ENCODE results near the gene DOCK10.

Gene DOCK10

DNA sequence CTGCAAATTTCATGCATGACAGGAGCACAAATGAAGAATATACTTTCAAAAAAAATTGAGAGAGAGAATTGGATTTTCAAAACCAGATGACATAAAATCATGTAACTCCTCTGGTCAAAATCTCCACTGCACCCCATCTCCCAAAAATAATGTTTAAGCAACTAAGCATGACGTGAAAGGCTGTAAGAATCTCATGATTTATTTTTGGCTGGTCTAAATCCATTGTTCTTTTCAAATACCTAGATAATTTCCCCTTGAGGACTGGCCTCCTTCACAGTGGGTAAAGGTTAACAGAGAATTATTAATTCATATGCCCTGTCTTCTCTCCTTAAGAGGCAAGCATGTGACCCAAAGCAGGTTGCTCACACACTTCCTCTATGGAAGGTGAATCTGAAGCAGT, 224.6 kb downstream of the DOCK10 start:
- ATAC-seq, result no peak

DNA sequence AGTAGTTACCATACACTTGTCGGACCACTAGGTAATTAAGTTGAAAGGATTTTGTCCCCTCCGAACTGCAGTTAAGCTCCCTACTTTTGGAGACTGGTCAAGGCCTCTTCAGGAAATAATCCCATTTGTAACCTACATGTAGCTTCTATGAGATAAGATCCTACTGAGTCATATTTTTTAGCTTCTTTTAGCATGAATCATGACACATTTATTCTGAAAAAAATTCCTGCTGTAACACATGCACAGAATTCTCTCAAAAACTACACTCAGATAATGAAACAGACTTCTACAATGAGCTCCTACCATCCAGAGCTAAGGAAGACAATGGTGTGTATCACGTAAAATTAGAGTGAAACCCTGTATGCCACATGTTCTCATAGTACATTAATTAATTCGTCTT, 225.5 kb downstream of the DOCK10 start:
- ATAC-seq, result no peak

DNA sequence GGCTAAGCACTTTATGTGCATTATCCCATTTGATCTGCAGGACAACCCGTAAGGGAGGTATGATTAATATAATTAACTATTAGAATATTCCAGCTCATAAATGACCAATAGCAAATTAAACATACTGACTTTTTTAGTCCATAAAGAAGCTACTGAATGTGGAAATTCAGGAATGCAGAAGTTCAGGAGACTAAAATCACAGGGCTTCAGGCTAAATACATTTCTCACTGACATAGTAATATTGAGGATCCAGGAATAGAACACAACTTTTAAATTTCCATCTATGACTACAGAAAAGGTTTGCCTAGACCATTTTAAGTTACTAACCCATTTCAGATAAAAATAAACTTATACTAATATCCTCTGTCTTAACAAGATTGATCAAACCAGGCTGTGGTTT, 228.7 kb downstream of the DOCK10 start:
- ATAC-seq, result no peak

- ATAC-seq, result no peak
Observed at GRCh38 chr2:224807153-224807964, 234.9 kb downstream of the DOCK10 start.

- no peak for ATAC-seq
Observed at GRCh38 chr2:224803930-224804329, 238.3 kb downstream of the DOCK10 start.

GRCh38 chr2:224802407-224802806, 239.9 kb downstream of the DOCK10 start:
- no peak for ATAC-seq

DNA sequence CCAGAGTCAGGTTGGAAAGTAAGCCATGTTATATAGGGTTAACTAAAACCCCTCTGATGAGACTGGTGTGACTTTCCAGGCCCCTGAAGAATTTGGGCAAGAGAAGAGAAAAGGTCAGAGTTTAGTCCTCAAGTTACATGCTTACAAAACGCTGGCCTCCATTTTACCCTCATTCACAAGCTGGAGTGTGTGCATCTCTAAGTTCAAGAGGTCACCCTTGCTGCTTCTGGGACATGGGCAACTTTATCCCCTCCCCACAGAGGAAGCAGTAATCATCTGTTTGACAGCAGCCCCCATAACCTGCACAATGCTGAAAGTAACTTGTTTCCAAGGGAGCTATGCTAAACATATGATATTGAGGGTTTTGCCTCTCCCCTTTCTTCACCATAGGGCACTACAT, 240.9 kb downstream of the DOCK10 start:
- ATAC-seq, result no peak

- no peak for ATAC-seq
Observed at GRCh38 chr2:224799691-224800090, 242.6 kb downstream of the DOCK10 start.

GRCh38 chr2:224798180-224798579, 244.1 kb downstream of the DOCK10 start:
- ATAC-seq, result no peak

GRCh38 chr2:224796695-224797305, 245.5 kb downstream of the DOCK10 start:
- no peak for ATAC-seq

GRCh38 chr2:224793946-224794345, 248.3 kb downstream of the DOCK10 start:
- no peak for ATAC-seq

DNA sequence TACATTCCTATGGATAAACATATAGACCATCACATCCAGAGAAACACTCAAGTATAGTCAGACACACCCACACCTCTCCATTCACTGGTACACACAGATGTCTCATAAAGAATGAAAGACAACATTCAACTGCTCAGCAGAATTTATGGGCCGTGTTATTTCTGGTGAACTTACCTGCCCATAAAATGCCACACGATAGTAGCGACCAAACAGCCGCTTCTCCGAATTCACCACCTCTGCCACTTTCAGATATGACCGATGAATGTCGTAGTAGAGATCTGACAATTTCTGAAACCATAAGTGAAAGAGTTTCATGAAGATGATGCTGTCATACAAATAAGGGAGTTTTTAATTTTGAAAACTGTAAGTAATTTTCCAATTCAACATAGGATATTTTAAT, 255.4 kb downstream of the DOCK10 start:
- ATAC-seq, result peak in 1 of 2 donors; percentile 30

DNA sequence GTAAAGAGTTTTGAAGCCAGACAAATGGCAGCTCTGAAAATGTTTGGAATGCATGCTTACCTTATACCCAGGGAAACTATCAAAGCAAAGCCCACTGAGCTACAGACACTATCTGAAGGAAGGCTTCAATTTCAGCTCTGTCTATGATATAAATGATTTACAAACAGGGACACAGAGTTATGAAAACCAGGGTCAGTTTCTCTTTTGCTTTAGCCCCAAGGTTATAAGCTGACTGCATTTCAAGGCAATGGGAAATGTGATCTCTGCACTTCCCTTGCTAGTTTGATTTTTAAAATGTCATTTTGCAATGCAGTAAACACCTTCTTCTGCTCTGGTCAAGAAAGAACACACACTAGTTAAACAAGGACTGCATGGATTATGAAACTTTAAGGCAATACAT, 260.9 kb downstream of the DOCK10 start:
- ATAC-seq, result no peak

- no peak for ATAC-seq
Observed at GRCh38 chr2:224780823-224781222, 261.4 kb downstream of the DOCK10 start.

GRCh38 chr2:224780106-224780505, 262.2 kb downstream of the DOCK10 start:
- ATAC-seq, result no peak

GRCh38 chr2:224778474-224778877, 263.8 kb downstream of the DOCK10 start:
- ATAC-seq, result peak; percentile 28 to 51

- no peak for ATAC-seq
Observed at GRCh38 chr2:224777559-224777930, 264.7 kb downstream of the DOCK10 start.

GRCh38 chr2:224776795-224777558, 265.3 kb downstream of the DOCK10 start:
- ATAC-seq, result no peak

DNA sequence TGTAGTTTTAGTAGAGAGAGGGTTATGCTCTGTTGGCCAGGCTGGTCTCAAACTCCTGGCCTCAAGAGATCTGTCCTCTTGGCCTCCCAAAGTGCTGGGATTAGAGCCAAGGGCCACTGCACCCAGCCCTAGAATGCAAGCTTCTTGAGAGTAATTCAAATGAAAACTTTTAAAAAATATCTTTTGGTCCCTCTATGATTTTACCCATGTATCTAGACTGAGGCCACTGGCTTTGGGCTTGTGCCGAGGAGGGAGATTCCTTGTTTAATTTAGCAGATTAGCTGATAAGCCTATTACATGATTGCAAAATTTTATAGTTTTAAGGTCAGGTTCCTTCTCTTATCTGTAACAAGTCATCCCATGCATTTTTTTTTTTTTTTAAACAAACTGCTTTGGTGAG, 266.6 kb downstream of the DOCK10 start:
- no peak for ATAC-seq

- ATAC-seq, result no peak
Observed at GRCh38 chr2:224774735-224775134, 267.5 kb downstream of the DOCK10 start.

DNA sequence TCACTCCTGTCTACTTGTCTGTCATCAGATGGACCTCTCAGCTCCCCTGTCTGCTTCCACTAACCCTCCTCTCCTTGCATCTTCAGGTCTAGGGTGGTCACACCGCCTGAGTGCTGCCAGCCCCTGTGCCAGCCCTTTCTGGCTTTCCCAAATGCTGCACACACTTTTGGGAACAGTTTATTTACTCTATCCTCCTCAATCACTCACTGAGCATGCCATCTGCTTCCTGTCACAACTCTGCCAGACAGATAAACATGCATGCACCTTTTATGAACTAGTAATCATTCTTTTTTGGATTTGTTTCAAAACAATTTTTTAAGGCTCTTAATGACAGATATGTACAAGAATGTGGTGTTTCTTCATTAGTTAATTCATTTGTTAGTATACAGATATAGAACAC, 269.8 kb downstream of the DOCK10 start:
- ATAC-seq, result no peak

DNA sequence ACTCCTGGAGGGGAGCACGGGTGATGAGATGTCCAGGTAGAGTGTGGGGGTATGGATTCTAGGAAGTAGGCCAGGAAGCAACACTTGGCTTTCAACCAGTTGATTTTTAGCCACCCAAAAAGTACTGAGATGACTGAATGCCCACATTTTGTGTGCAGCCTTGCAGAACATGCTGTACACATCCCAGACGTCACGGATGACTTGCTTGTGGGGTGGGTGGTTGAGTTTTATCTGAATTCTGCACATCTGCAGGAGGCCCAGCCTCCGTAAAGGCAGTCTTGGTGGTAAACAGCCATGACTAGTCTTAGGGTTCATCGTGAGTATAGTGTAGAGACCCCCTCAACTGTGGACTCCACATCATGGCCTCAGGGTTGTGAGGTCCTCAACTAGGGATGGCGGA, 272.8 kb downstream of the DOCK10 start:
- no peak for ATAC-seq

- peak; percentile 53 to 64 for ATAC-seq
Observed at GRCh38 chr2:224764565-224765236, 277.6 kb downstream of the DOCK10 start.

Data from activated CD4-positive, CD25-positive, alpha-beta regulatory T cell treated with anti-CD3 and anti-CD28 coated beads, Interleukin-2, amount 50 U/mL, for 24 hours (primary cell).